Neural crest cell (in vitro differentiated cells): ENCODE measurements around the gene OSBP2. TPM values are rescaled to one million over a fixed set of nuclear protein-coding genes. Genes with fewer than 3 reads are reported as not detected.
A peak's percentile ranks its signal among the peaks of the same experiment; 100 is the strongest.

ENCODE experiments used
- DNase-seq: peaks from one replicate; pipeline ENCODE4 v3.0.0; 2021; ENCODE audit warnings: low read depth, mixed read lengths, low spot score
- H3K27ac Mint-ChIP-seq: one replicate; pipeline ENCODE4 v1.8.0; 2021; ENCODE audit warnings: mild to moderate bottlenecking, mixed read lengths; ENCODE audit not compliant: unreplicated experiment
- H3K27me3 Mint-ChIP-seq: 2 replicates; pipeline ENCODE4 v1.8.0; 2021; ENCODE audit warnings: low read depth, mild to moderate bottlenecking, mixed read lengths
- H3K36me3 Mint-ChIP-seq: 2 replicates; pipeline ENCODE4 v1.8.0; 2021; ENCODE audit warnings: low read depth, mild to moderate bottlenecking, mixed read lengths
- H3K4me1 Mint-ChIP-seq: 2 replicates; pipeline ENCODE4 v1.8.0; 2021; ENCODE audit warnings: mixed read lengths
- H3K4me3 Mint-ChIP-seq: one replicate; pipeline ENCODE4 v1.8.0; 2021; ENCODE audit warnings: mild to moderate bottlenecking, mixed read lengths
- H3K9me3 Mint-ChIP-seq: 2 replicates; pipeline ENCODE4 v1.8.0; 2021; ENCODE audit warnings: mixed read lengths
- total RNA-seq: library from RNA; stranded (reverse); gene quantifications from 2 replicates; pipeline ENCODE4 v1.2.1, GENCODE V29; 2021
- TF ChIP-seq, protein P1 (sequence below): fragments of 200-600 bp; sonication (generic); conservative IDR thresholded peaks from 2 replicates; pipeline ENCODE4 v1.5.0; 2021; ENCODE audit warnings: antibody characterized with exemption, mild to moderate bottlenecking

The OSBP2 gene
- total RNA-seq, 1 donor from 2014 or later: 2.8 TPM

DNA sequence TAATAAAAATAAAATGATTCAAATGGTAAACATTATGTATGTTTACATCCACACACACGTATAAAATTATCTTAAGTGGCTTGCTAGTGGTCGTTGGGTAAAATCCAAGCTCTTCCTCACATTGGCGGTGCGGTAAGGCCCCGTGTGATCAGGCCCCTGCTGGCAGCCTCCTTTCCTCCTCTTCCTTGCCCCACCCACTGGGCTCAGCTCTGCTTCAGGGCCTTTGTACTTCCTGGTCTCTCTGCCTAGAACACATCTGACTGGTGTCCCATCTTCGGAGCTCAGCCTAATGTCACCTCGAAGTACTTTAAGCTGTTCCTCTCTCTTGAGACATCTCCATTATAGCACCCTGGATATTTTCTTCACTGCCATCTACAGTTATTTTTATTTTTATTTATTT lies 52.8 kb downstream of the OSBP2 start:
- DNase-seq: no peak
- TF ChIP-seq, protein P1, sequence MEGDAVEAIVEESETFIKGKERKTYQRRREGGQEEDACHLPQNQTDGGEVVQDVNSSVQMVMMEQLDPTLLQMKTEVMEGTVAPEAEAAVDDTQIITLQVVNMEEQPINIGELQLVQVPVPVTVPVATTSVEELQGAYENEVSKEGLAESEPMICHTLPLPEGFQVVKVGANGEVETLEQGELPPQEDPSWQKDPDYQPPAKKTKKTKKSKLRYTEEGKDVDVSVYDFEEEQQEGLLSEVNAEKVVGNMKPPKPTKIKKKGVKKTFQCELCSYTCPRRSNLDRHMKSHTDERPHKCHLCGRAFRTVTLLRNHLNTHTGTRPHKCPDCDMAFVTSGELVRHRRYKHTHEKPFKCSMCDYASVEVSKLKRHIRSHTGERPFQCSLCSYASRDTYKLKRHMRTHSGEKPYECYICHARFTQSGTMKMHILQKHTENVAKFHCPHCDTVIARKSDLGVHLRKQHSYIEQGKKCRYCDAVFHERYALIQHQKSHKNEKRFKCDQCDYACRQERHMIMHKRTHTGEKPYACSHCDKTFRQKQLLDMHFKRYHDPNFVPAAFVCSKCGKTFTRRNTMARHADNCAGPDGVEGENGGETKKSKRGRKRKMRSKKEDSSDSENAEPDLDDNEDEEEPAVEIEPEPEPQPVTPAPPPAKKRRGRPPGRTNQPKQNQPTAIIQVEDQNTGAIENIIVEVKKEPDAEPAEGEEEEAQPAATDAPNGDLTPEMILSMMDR: no peak
- H3K27me3 Mint-ChIP-seq: no peaks in the 10 kb centered on the region
- no peaks in the 10 kb centered on the region for H3K36me3 Mint-ChIP-seq
- no peaks in the 10 kb centered on the region for H3K9me3 Mint-ChIP-seq
- no peak overlapping the region for H3K27ac Mint-ChIP-seq
- no peak overlapping the region for H3K4me3 Mint-ChIP-seq
- no peaks in the 10 kb centered on the region for H3K4me1 Mint-ChIP-seq

DNA sequence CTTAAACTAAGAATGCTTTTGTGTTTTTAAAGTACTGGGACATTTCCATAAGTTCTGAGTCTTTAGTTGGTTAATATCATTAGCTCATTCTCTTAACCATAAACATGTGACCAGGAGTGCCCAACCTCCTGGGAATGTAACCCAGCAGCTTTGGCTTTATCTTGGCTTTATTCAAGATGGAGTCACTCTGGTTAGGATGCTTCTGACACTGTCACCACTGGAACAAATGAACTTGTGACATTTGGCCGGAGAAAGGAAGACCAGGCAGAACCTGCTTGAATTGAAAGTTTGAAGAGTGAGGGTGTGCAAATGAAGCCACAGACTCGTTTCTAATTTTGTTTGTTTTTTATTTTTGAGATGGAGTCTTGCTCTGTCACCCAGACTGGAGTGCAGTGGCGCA lies 54.6 kb downstream of the OSBP2 start:
- no peaks in the 10 kb centered on the region for H3K4me1 Mint-ChIP-seq
- TF ChIP-seq, protein P1: no peak
- DNase-seq: no peak
- no peak overlapping the region for H3K27ac Mint-ChIP-seq
- no peaks in the 10 kb centered on the region for H3K9me3 Mint-ChIP-seq
- H3K36me3 Mint-ChIP-seq: no peaks in the 10 kb centered on the region
- H3K4me3 Mint-ChIP-seq: no peak overlapping the region
- H3K27me3 Mint-ChIP-seq: no peaks in the 10 kb centered on the region

DNA sequence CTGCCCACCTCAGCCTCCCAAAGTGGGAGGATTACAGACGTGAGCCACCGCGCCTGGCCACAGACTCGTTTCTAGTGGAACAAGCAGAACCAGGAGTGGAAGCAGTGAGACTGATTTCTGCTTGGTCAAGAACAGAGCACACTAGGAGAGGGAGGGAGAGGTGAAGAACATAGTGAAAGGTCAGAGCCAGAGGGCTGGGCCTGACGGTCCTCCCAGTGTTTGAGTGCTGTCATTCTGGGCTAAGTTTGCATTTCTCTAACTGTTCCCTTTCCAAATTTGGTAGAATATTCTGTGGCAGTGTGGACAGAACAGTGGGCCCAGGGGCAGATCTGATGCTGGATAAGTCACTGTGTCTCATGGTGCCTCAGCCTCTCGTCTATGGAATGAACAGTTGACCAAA lies 55.2 kb downstream of the OSBP2 start:
- DNase-seq: no peak
- H3K27ac Mint-ChIP-seq: no peak overlapping the region
- H3K36me3 Mint-ChIP-seq: no peaks in the 10 kb centered on the region
- H3K4me3 Mint-ChIP-seq: no peak overlapping the region
- H3K27me3 Mint-ChIP-seq: no peaks in the 10 kb centered on the region
- H3K9me3 Mint-ChIP-seq: no peaks in the 10 kb centered on the region
- H3K4me1 Mint-ChIP-seq: no peaks in the 10 kb centered on the region
- TF ChIP-seq, protein P1: no peak

DNA sequence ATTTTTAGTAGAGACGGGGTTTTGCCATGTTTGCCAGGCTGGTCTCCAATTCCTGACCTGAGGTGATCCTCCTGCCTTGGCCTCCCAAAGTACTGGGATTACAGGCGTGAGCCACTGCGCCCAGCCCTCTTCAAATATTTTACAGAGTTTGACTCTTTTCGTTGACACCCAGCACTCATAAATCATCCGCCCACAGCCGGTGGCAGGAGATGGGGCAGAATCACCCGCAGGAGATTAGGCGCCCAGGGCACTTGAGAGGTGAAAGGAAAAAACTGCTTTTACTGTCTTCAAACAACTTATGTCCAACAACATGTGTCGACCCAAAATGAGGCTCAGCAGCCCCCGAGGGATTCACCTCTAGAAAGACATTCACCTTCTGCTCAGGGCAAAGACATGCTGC lies 56.9 kb downstream of the OSBP2 start:
- TF ChIP-seq, protein P1: no peak
- no peaks in the 10 kb centered on the region for H3K4me1 Mint-ChIP-seq
- H3K4me3 Mint-ChIP-seq: no peak overlapping the region
- H3K27me3 Mint-ChIP-seq: no peaks in the 10 kb centered on the region
- no peak for DNase-seq
- H3K27ac Mint-ChIP-seq: no peak overlapping the region
- H3K9me3 Mint-ChIP-seq: no peaks in the 10 kb centered on the region
- H3K36me3 Mint-ChIP-seq: no peaks in the 10 kb centered on the region

DNA sequence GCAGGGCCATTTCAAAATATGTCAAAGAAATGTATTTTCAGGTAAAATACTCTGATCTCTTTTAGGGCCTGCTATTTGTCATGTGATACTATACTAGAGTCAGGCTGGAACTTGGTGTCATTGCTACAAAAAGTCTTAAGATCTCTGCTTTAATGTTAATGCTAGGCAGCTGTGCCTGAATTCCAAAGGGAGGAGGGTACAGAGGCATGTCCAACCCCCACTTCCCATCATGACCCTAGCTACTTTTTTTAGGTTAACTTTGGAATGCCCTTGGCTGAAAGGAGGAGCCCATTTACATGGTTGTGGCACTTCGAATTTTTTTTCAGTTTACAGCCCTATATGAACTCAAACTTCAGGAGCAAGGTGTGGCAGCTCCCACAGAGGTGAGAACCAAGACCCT lies 58.1 kb downstream of the OSBP2 start:
- Mint-ChIP-seq H3K27ac (peak overlapping the region; percentile 47), H3K4me1 (no peaks in the 10 kb centered on the region), H3K36me3 (no peaks in the 10 kb centered on the region), H3K27me3 (no peaks in the 10 kb centered on the region), H3K4me3 (no peak overlapping the region), H3K9me3 (no peaks in the 10 kb centered on the region)
- DNase-seq: no peak
- TF ChIP-seq, protein P1: no peak

DNA sequence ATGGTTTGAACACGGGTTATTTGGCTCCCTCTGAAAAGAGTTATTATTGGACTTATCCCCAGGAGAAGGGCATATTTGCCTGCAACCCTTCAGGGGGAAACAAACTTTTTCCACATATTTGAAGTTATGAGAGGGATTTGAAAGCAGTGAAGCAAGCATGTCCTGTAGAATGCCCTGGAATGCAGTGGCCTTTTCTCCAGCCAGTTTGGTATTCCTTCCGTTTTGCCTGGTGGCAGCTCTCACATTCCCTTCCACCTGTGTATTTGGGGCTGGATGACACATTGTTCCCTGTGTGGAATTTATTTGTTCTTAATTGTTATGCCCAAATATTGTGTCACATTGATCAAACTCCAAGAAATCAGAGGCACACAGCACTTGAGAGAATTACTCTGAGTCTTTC lies 59.0 kb downstream of the OSBP2 start:
- Mint-ChIP-seq H3K4me1 (no peaks in the 10 kb centered on the region), H3K36me3 (no peaks in the 10 kb centered on the region), H3K9me3 (no peaks in the 10 kb centered on the region), H3K4me3 (no peak overlapping the region), H3K27me3 (no peaks in the 10 kb centered on the region), H3K27ac (no peak overlapping the region)
- DNase-seq: no peak
- TF ChIP-seq, protein P1: no peak
